Stimulated activated CD4-positive, alpha-beta T cell treated with anti-CD3 and anti-CD28 coated beads, Interleukin-1b, Interleukin-23, amount 100 ng/mL, for 1 hour (primary cell): ENCODE data around the gene MYO9A.

Experiments
- DNase-seq, 2 donors: peaks; one replicate each; pipeline ENCODE4 v3.0.0-alpha.2; 2020; ENCODE audit warnings: low read depth in 2 of 2

Gene MYO9A

GRCh38 chr15:71782422-71783165 is 335.4 kb downstream of the MYO9A start:
- no peak for DNase-seq

GRCh38 chr15:71781965-71782265 is 336.0 kb downstream of the MYO9A start:
- no peak for DNase-seq

GRCh38 chr15:71781179-71781964 is 336.6 kb downstream of the MYO9A start:
- DNase-seq, result no peak

GRCh38 chr15:71780115-71780976 is 337.6 kb downstream of the MYO9A start:
- DNase-seq, result no peak

- no peak for DNase-seq
These were observed 338.7 kb downstream of the MYO9A start for GRCh38 chr15:71779073-71779797.

GRCh38 chr15:71777216-71777943 is 340.6 kb downstream of the MYO9A start:
- DNase-seq, result no peak

- no peak for DNase-seq
These were observed 341.6 kb downstream of the MYO9A start for GRCh38 chr15:71776304-71776703.

GRCh38 chr15:71775856-71776255 is 342.1 kb downstream of the MYO9A start:
- DNase-seq, result no peak

- no peak for DNase-seq
These were observed 344.6 kb downstream of the MYO9A start for GRCh38 chr15:71773206-71773859.
